Stomach smooth muscle (tissue), 2 donors: ENCODE results near the gene RARRES1.

Experiments
- H3K27ac ChIP-seq: one replicate; pipeline ENCODE4 v1.7.0; 2013; ENCODE audit warnings: mild to moderate bottlenecking, low read length, inconsistent platforms
- H3K27me3 ChIP-seq, 2 donors: one replicate each; pipeline ENCODE4 v1.7.0; 2013; ENCODE audit warnings: low read length in 2 of 2; ENCODE audit not compliant: insufficient read depth in 2 of 2, control insufficient read depth in 1 of 2
- H3K36me3 ChIP-seq, 2 donors: one replicate each; pipeline ENCODE4 v1.7.0; 2013; ENCODE audit warnings: low read length in 2 of 2; ENCODE audit not compliant: control insufficient read depth in 2 of 2, insufficient read depth in 2 of 2
- H3K4me1 ChIP-seq: one replicate; pipeline ENCODE4 v1.7.0; 2013; ENCODE audit warnings: low read length; ENCODE audit not compliant: control insufficient read depth, insufficient read depth
- H3K4me3 ChIP-seq, 2 donors: one replicate each; pipeline ENCODE4 v1.7.0; 2013; ENCODE audit warnings: low read length in 2 of 2
- H3K9ac ChIP-seq, 2 donors: one replicate each; pipeline ENCODE4 v1.7.0; 2013; ENCODE audit warnings: low read length in 2 of 2, mild to moderate bottlenecking in 1 of 2
- H3K9me3 ChIP-seq, 2 donors: one replicate each; pipeline ENCODE4 v1.7.0; 2013; ENCODE audit warnings: low read length in 2 of 2; ENCODE audit not compliant: control insufficient read depth in 2 of 2
- donor health status: healthy.
- donor health status: Pancreatic carcinoma.

The RARRES1 gene

DNA sequence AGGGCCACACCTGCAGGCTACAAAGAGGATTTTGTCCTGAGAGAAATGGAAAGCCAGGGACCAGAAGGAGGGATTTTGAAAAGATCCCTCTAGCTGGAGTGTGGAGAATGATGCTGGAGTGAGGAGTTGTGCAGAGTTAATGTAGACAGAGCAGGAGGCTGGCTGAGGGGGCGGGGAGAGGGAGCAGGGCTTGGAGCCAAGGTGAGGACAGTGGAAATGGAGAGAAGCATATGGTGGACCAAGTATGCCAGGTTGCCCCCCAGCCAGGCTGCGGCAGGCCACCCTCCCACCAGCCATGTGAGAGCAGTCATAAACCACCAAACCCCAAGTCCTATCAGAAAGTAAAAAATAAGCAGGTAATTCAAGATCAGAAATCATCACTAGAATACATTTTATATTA is 14.7 kb downstream of the RARRES1 start:
- H3K4me3 ChIP-seq, result no peak overlapping the region
- peaks cover 8 to 9% of the 10 kb centered on the region in 2 donors for H3K36me3 ChIP-seq
- no peaks in the 10 kb centered on the region for H3K27me3 ChIP-seq
- no peaks in the 10 kb centered on the region for H3K4me1 ChIP-seq
- no peak overlapping the region for H3K9ac ChIP-seq
- no peaks in the 10 kb centered on the region for H3K9me3 ChIP-seq
- H3K27ac ChIP-seq, result no peak overlapping the region

DNA sequence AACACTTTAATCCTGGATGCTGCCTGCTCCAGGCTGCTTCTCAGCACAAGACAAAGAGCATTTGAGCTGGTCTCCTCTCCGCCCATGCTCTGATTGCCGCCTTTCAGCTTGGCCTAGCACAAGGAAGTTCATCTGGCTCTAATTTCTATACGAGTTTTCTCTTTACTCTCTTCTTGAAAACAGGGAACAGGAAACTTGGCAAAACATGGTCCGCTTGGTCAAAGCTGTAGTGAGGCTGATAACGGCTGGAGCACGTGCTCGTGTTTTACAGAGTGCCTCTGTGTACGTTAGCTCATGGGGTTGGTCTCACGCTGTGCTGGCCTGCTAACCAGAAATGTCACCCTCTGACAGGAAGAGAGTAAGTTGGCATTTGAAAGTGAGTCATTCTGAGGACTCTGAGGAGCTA is 19.2 kb downstream of the RARRES1 start:
- peaks cover 13 to 15% of the 10 kb centered on the region in 2 donors for H3K36me3 ChIP-seq
- H3K27me3 ChIP-seq, result no peaks in the 10 kb centered on the region
- no peak overlapping the region for H3K4me3 ChIP-seq
- H3K9me3 ChIP-seq, result no peaks in the 10 kb centered on the region
- H3K9ac ChIP-seq, result no peak overlapping the region
- no peaks in the 10 kb centered on the region for H3K4me1 ChIP-seq
- no peak overlapping the region for H3K27ac ChIP-seq

DNA sequence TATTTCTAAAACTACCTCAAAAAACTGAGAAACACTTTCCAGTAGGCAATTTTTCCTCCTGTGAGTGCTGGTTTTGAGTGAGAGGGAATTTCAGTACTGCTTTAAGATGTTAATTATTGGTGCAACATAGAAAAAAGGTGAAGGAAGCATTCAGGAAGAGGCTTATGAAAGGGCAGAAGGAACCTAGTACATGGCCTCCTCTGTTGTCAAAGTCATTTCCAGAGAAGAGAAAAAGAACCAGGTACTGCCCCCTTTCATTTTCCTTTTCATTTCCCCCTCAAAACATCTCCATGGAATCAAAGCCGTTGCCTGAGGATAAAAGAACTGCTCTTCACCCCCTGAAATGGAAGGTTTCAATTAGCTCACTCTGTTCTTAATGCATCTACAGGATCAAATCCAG is 19.8 kb downstream of the RARRES1 start:
- H3K27me3 ChIP-seq, result no peaks in the 10 kb centered on the region
- no peaks in the 10 kb centered on the region for H3K9me3 ChIP-seq
- no peak overlapping the region for H3K4me3 ChIP-seq
- H3K9ac ChIP-seq, result no peak overlapping the region
- no peaks in the 10 kb centered on the region for H3K4me1 ChIP-seq
- peaks cover 13 to 15% of the 10 kb centered on the region in 2 donors for H3K36me3 ChIP-seq
- no peak overlapping the region for H3K27ac ChIP-seq

DNA sequence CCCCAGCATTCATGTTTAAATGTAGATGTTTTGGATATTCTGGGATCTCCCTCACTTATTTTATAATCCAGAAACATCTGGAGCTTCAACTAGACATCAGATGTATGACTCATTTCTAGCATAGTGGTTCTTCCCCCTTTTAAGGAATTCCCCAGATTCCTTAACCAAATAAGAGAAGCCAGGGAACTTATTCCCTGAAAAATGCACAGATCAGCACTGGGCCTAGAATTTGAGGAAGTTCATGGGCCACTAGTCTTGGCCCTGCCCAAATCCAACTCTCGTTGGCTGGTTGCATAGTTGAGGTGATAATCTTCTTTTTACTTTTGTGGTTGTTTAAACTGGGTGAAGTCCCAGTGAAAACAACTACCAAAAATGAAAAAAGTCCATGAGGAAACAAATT is 20.4 kb downstream of the RARRES1 start:
- H3K4me1 ChIP-seq, result no peaks in the 10 kb centered on the region
- H3K36me3 ChIP-seq, result peaks cover 13 to 15% of the 10 kb centered on the region in 2 donors

DNA sequence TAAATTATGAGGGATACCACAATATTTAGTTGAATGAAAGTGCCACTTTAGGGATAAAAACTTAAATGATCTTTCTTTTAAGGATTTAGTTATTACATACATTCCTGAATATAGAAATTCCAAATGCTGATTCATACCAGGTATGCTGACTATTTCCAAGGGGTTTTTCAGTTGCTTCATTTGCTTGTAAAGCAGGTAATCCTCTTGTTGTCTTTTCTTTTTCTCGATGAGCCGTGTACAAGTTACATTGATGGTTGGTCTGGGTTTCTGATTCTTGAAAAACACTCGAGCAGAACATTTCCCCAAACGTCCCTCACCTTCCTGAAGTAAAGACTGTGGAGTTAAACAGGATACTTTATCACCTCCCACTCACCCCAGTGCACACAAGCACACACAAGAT is 21.7 kb downstream of the RARRES1 start:
- Histone ChIP-seq H3K27me3 (no peaks in the 10 kb centered on the region), H3K36me3 (peaks cover 13 to 15% of the 10 kb centered on the region in 2 donors), H3K27ac (no peak overlapping the region), H3K9ac (no peak overlapping the region), H3K4me3 (no peak overlapping the region), H3K9me3 (no peaks in the 10 kb centered on the region), H3K4me1 (no peaks in the 10 kb centered on the region)

More for the DNA sequence above, 20.4 kb downstream of the RARRES1 start:
- H3K9me3 ChIP-seq, result no peaks in the 10 kb centered on the region
- H3K9ac ChIP-seq, result no peak overlapping the region
- H3K27ac ChIP-seq, result no peak overlapping the region
- no peak overlapping the region for H3K4me3 ChIP-seq
- no peaks in the 10 kb centered on the region for H3K27me3 ChIP-seq

DNA sequence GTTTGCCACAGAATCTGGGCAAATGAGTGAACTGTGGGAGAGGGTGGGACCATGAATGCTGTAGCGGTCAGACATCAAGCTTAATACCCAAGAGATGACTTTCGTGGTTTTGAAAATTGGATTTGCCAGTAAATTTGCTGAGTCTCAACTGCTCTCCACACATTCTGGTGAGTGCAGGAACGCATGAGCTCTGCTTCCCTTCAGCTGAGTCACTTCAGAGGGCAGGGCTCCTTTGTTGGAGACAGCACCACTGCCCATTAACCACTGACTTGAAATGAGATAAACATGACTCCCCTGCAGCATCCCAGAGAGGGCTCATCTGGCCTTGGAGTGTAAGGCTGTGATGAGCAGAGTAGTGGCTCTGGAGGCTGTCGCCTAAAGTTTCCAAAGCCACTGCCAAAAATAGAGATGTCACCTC is 22.6 kb downstream of the RARRES1 start:
- H3K4me1 ChIP-seq, result no peaks in the 10 kb centered on the region

DNA sequence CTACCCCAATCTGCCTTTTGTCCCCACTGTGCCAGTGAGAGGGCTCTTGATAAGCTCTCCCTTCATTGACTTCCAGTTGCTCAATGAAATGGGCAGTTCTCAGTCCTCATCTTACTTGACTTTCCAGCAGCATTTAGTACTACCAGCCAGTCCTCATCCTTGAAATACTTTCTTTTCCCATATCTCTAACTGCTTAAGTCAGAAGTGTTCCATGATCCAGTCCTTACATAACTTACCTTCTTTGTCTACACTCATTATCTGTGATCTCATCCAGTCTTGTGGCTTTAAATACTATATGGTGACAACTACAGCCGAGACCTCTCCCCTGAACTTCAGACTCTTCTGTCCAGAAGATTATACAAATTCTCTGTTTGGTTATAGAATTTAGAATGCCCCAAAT is 28.7 kb downstream of the RARRES1 start:
- Histone ChIP-seq H3K36me3 (peaks cover 4 to 5% of the 10 kb centered on the region in 2 donors), H3K27ac (no peak overlapping the region), H3K27me3 (no peaks in the 10 kb centered on the region), H3K4me1 (no peaks in the 10 kb centered on the region), H3K9ac (no peak overlapping the region), H3K4me3 (no peak overlapping the region), H3K9me3 (no peaks in the 10 kb centered on the region)

More for the DNA sequence above, 22.6 kb downstream of the RARRES1 start:
- peaks cover 13 to 14% of the 10 kb centered on the region in 2 donors for H3K36me3 ChIP-seq
- H3K9ac ChIP-seq, result no peak overlapping the region
- H3K9me3 ChIP-seq, result no peaks in the 10 kb centered on the region
- no peaks in the 10 kb centered on the region for H3K27me3 ChIP-seq
- no peak overlapping the region for H3K27ac ChIP-seq
- no peak overlapping the region for H3K4me3 ChIP-seq

DNA sequence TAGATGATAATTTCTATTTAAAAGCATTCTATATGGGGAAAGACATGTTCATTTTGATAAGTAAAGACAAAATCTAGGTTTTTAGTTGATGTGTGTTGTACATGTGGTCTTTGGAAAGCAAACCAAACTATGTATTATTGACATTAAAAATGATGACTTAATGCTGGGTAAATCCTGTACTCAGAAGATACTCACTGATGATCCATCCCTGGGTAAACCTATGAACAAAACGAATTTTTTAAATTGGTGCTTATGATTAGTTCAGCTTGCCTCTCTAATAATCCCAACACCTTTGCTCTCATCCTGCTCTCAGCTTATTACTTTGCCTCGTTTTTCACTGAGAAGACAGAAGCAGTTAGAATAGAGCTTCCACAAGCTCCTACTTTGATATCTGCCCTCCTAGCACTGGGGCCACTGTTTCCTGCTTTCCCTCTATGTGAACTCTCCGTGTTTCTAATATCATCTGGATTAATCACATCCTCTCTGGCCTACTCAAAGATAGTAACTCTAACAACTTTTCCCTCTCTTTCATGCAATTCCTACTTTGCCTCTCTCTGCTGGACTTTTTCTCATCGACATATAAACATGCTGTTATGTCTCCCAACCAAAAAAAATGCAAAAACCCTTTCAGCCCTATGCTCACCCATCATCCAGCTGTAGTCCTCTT is 29.3 kb downstream of the RARRES1 start:
- no peak overlapping the region for H3K9ac ChIP-seq
- H3K4me3 ChIP-seq, result no peak overlapping the region
- no peaks in the 10 kb centered on the region for H3K4me1 ChIP-seq
- H3K27ac ChIP-seq, result no peak overlapping the region
- peaks cover 4 to 5% of the 10 kb centered on the region in 2 donors for H3K36me3 ChIP-seq
- no peaks in the 10 kb centered on the region for H3K9me3 ChIP-seq
- no peaks in the 10 kb centered on the region for H3K27me3 ChIP-seq

DNA sequence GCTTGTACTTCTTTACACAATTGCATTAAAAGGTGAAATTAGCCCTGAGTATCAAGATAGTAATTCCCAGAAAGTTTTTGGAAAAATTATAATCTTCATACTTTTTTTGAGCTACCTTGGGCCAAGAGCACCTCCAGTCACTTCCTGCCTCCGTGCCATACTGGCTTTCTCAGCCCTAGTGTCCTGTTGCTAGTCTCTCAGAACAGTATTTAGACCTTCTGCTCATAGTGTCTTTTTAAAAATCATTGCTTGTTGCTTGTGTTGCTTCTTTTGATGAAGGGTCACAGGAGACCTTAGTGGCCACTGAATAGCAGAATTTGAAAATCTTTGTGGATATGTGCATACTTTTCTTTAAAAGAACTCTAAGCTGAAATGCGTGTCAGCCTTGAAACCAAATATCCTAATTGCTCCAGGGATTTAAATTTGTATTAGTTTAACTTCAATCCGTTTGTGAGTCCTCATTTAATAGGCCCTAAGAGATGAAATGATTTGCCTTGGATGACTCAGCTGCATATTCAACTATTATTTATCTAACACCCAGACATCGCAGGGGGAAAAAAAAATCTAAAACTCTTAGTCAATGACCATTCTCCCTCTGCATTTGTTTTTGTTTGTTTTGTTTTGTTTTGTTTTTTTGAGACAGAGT is 30.7 kb downstream of the RARRES1 start:
- H3K27ac ChIP-seq, result no peak overlapping the region

DNA sequence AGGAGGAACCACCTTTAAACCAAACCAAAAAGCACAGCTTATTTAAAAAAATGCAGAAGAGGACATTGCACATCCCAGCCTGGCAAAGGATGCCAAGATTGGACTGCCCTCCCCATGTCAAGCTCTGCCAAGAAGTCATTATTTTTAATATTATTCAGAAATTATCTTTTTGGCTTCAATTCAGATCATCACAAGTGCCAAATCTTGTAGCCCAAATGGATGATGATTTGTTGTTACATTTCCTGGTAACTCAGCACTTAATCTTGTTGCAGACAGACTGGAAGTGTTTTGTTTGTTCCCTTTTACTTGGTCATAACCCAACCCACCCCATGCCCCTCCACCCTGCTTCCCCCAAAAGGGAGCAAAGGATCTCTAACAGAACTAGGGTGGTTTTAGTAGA is 31.7 kb downstream of the RARRES1 start:
- no peaks in the 10 kb centered on the region for H3K4me1 ChIP-seq
- no peaks in the 10 kb centered on the region for H3K9me3 ChIP-seq
- H3K4me3 ChIP-seq, result no peak overlapping the region
- H3K27me3 ChIP-seq, result no peaks in the 10 kb centered on the region
- H3K36me3 ChIP-seq, result peaks cover 4 to 7% of the 10 kb centered on the region in 2 donors
- H3K27ac ChIP-seq, result no peak overlapping the region
- no peak overlapping the region for H3K9ac ChIP-seq

More for the DNA sequence above, 30.7 kb downstream of the RARRES1 start:
- Histone ChIP-seq H3K36me3 (peaks cover 5 to 7% of the 10 kb centered on the region in 2 donors), H3K4me3 (no peak overlapping the region), H3K27me3 (no peaks in the 10 kb centered on the region), H3K9me3 (no peaks in the 10 kb centered on the region), H3K4me1 (no peaks in the 10 kb centered on the region), H3K9ac (no peak overlapping the region)

DNA sequence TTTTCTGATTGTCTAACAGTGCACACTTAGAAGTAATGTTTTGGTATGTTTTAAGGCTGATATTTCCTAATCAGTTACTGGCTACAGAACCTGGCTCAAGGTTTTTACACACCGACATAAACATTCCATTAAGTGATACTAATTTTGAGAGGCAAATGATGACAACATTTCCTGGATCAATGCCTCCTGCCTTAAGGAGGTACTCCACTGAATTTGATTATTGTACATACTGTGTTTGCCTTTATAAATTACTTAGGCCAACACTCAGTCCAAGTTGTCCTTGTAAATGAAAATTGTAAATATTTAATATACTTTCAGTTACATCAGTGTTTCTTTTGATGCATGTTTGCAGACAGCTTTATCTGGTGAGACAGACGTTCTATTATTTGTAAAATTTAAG is 35.6 kb downstream of the RARRES1 start:
- no peak overlapping the region for H3K4me3 ChIP-seq
- no peaks in the 10 kb centered on the region for H3K27me3 ChIP-seq
- no peak overlapping the region for H3K27ac ChIP-seq
- H3K36me3 ChIP-seq, result peaks cover 0 to 7% of the 10 kb centered on the region in 2 donors
- H3K4me1 ChIP-seq, result no peaks in the 10 kb centered on the region
- H3K9me3 ChIP-seq, result no peaks in the 10 kb centered on the region
- H3K9ac ChIP-seq, result no peak overlapping the region
